Head of caudate nucleus (tissue), 42 donors: ENCODE measurements around the gene FOXD4L6.
"Not testable (repeated sequence)": the region's sequence is repeated elsewhere in the genome, so short reads cannot be mapped to it uniquely, and the experiment has no call there.

Experiments used
- DNase-seq, 42 donors: peaks; one replicate each; pipeline versions ENCODE4 v3.0.0 to v3.0.0-alpha.2; 2020 to 2021; ENCODE audit warnings: mixed read lengths in 7 of 42
- intact Hi-C: fragments of 100-400 bp; cut with DNase I; formaldehyde crosslinking; loops from one replicate; pipeline ENCODE4 v1.15.0; 2022

The FOXD4L6 gene

GRCh38 chr9:41128581-41128980 lies at the start of gene FOXD4L6:
FOXD4L6 (minus strand) TSS chr9:41128681; CDS start chr9:41128383, 298 bp downstream.
- intact Hi-C loops, DNase-seq: not testable (repeated sequence)

- DNase-seq, intact Hi-C loops: not testable (repeated sequence)
Measured at GRCh38 chr9:41174994-41175393, 46.5 kb upstream of the FOXD4L6 start.

- DNase-seq, intact Hi-C loops: not testable (repeated sequence)
Measured at GRCh38 chr9:41150116-41150515, 21.6 kb upstream of the FOXD4L6 start.

- DNase-seq, intact Hi-C loops: not testable (repeated sequence)
Measured at GRCh38 chr9:41141878-41142277, 13.4 kb upstream of the FOXD4L6 start.

GRCh38 chr9:41126746-41127446 lies 1.6 kb downstream of the FOXD4L6 start:
- DNase-seq, intact Hi-C loops: not testable (repeated sequence)

GRCh38 chr9:41125936-41126335 lies 2.5 kb downstream of the FOXD4L6 start:
- intact Hi-C loops, DNase-seq: not testable (repeated sequence)

GRCh38 chr9:41125109-41125658 lies 3.3 kb downstream of the FOXD4L6 start:
- DNase-seq, intact Hi-C loops: not testable (repeated sequence)

GRCh38 chr9:41124250-41125108 lies 4.0 kb downstream of the FOXD4L6 start:
- DNase-seq, intact Hi-C loops: not testable (repeated sequence)

GRCh38 chr9:41123812-41124211 lies 4.7 kb downstream of the FOXD4L6 start:
- intact Hi-C loops, DNase-seq: not testable (repeated sequence)

- DNase-seq, intact Hi-C loops: not testable (repeated sequence)
Measured at GRCh38 chr9:41123396-41123795, 5.1 kb downstream of the FOXD4L6 start.

- not testable (repeated sequence) for DNase-seq
Measured at GRCh38 chr9:41120696-41121095, 7.8 kb downstream of the FOXD4L6 start.

GRCh38 chr9:41119719-41120118 lies 8.8 kb downstream of the FOXD4L6 start:
- intact Hi-C loops, DNase-seq: not testable (repeated sequence)

More at GRCh38 chr9:41120696-41121095, 7.8 kb downstream of the FOXD4L6 start:
- intact Hi-C loops, result not testable (repeated sequence)

GRCh38 chr9:41119311-41119710 lies 9.2 kb downstream of the FOXD4L6 start:
- intact Hi-C loops, DNase-seq: not testable (repeated sequence)

GRCh38 chr9:41113348-41113747 lies 15.1 kb downstream of the FOXD4L6 start:
- DNase-seq, intact Hi-C loops: not testable (repeated sequence)

- intact Hi-C loops, result not testable (repeated sequence)
Measured at GRCh38 chr9:41111414-41111813, 17.1 kb downstream of the FOXD4L6 start.

GRCh38 chr9:41110913-41111312 lies 17.6 kb downstream of the FOXD4L6 start:
- DNase-seq, result not testable (repeated sequence)

More at GRCh38 chr9:41111414-41111813, 17.1 kb downstream of the FOXD4L6 start:
- not testable (repeated sequence) for DNase-seq

GRCh38 chr9:41109253-41109652 lies 19.2 kb downstream of the FOXD4L6 start:
- intact Hi-C loops, result not testable (repeated sequence)
- peak in 15 of 42 donors; percentile 6 to 44 (median 22) for DNase-seq

More at GRCh38 chr9:41110913-41111312, 17.6 kb downstream of the FOXD4L6 start:
- intact Hi-C loops, result not testable (repeated sequence)

GRCh38 chr9:41108816-41109215 lies 19.7 kb downstream of the FOXD4L6 start:
- intact Hi-C loops, DNase-seq: not testable (repeated sequence)

GRCh38 chr9:41106472-41107116 lies 21.9 kb downstream of the FOXD4L6 start:
- DNase-seq, intact Hi-C loops: not testable (repeated sequence)
